G401.6 (cell line): ENCODE measurements around the gene ACVR1.

ENCODE experiments used
- FAIRE-seq: peaks from 2 replicates; lab custom pipeline; 2012; peaks lifted over from hg19 to GRCh38; lab: Jason Lieb, UNC

Gene ACVR1

DNA sequence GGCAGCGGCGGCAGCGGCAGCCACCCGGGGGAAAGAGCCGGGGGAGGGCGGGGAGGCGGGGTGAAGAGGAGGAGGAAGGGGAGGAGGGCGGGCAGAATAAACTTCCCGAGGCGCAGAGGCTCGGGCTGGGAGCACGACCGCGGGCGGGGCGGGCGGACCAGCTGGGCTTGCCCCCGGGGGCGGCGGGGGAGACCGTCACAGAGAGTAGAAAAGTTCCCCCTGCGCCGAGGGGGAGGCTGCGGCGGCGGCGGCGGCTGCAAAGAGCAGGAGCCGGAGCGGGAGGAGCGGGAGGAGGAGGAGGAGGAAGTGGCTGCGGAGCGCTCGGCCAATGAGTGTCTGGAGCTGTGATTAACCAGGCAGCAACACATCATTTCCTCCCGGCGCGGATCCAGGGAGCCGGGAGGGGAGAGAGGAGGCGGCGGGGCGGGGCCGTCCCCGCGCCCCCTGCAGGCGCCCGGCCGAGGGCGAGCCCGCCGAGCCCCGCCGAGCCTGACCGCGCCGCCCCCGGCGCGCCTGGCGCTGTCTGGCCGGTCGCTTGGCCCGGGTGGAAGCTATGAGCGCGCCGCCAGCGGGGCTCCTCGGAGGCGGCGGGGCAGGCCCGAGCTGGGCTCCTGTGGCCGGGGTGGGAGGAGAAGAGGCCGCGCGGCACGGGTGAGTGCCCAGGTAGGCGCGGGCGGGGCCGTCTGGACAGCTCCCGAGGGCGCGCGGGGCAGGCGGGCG, at the start of gene ACVR1:
TSS of gene ACVR1 (minus strand) at position 265 of the 720 bp plus-strand sequence. CDS start 76,837 bp downstream, outside the sequence.
- FAIRE-seq, result no peak

- no peak for FAIRE-seq
These were observed 48.9 kb upstream of the ACVR1 start for GRCh38 chr2:157925071-157925470.

GRCh38 chr2:157923598-157924217, 47.6 kb upstream of the ACVR1 start:
- FAIRE-seq, result no peak

DNA sequence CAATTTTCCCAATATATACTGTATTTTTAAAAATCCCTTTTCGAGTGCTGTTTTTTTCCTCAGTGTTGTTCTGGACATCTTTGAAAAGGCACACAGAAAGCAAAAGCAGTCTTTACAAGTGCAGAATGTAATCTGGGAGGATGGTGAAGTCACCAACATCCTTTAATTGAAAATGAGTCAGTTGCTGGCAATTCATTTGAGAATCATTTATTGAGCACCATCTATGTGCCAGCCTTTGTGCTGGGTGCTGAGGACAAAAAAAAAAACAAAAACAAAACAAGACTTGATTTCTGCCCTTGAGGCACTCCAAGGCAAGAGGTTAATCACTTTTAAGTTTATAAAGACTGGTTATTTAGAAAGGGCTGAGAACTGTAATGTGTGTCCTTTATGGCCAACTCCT, 46.7 kb upstream of the ACVR1 start:
- no peak for FAIRE-seq

DNA sequence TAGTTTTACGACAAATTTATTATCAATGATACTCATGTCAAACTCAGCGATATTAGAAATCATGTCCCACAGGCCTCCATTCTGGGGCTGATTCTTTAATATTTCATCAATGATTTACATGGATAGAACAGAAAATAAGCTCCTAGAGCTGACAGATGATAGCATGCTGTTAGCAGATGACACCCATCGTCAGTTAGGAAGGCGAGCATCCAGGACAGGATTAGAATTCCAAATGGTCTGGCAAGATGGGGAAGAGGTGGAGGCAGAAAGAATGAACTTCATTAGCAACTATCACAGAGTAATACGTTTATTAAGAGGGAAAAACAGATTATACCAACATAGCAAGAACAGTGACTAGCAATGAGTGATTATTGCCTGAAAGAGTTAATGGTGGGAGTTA, 46.2 kb upstream of the ACVR1 start:
- FAIRE-seq, result no peak

DNA sequence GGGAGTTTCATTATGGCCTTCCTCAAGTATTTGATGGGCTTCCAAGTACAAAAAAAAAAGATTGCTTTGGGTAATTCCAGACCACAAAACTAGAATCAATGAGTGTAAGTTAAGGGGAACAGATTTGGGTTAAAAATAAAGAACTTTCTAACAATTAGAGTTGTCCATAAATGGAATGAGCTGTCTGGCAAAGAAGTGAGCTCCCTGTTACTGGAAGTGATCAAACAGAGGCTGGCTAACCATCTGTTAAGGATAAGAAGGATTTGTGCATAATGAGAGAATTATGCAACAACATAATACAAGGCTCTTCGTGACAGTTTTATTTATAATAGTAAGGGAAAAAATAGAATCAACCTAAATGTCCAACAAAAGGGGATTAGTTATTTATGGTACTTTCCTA, 44.6 kb upstream of the ACVR1 start:
- FAIRE-seq, result no peak

DNA sequence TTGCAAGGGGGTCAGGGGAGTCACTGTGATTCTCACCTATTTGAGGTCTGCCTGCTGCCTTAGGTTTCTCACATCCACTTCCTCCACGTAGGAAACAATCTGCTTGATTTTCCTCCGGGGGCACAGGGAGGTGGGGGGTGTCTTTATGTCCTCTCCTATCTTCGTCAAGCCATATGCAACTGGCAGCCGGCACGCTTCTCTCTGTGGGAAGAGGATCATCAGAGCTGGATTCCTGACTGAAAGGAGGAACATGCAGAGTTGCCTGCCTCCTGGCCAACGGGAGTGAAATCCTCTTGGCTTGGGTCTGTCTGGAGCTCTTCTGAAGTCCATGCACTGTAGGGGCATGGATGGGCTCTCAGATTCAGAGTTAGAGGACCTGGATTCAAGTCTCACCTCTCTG, 43.1 kb upstream of the ACVR1 start:
- FAIRE-seq, result no peak

DNA sequence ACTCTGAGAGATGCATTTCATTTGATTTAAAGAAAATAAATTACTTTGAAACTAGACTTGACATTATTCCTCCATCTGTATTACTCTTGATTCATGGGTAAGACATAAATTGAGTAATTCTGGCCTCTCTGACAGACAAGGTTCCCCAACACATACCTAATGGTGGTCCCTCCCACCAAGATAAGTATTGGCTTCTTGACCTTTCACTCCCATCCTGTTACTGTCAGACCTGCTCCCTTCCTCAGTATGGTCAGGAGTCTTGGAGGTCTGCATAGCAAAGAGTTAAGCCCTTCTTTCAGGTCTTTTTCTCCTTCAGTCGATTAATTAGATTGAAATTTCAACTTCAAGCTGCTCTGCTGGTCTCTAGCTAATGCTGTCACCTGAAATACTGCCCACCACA, 42.2 kb upstream of the ACVR1 start:
- FAIRE-seq, result no peak

- FAIRE-seq, result no peak
These were observed 35.6 kb upstream of the ACVR1 start for GRCh38 chr2:157911750-157912149.

DNA sequence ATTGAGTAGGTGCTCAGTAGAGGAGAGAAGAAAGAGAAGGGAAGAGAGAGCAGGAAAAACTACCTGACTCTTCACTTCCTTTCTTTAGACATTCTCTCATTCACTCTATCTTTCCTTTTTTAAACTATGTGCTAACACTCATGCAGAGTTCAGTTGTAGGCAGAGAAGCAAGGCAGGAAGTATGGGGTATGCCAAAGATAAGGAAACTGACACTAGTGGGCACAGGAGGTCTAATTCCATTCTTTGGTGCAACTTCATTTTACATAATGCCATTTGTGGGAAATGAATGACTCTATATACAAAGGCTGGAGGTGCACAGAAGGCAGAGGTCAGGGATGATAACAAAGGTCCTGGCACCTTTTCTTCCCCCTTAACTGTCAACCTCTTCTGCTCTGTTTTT, 35.1 kb upstream of the ACVR1 start:
- FAIRE-seq, result no peak

DNA sequence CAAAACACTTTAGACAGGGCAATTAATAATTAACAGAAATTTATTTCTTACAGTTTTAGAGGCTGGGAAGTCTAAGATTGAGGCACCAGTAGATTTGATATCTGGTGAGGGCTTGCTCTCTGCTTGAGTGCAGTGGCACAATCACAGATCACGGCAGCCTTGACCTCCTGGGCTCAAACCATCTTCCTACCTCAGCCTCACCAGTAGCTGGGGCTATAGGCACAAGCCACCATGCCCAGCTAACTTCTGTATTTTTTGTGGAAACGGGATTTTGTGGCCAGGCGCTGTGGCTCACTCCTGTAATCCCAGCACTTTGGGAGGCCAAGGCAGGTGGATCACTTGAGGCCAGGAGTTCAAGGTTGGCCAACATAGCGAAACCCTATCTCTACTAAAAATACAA, 29.0 kb upstream of the ACVR1 start:
- FAIRE-seq, result no peak

DNA sequence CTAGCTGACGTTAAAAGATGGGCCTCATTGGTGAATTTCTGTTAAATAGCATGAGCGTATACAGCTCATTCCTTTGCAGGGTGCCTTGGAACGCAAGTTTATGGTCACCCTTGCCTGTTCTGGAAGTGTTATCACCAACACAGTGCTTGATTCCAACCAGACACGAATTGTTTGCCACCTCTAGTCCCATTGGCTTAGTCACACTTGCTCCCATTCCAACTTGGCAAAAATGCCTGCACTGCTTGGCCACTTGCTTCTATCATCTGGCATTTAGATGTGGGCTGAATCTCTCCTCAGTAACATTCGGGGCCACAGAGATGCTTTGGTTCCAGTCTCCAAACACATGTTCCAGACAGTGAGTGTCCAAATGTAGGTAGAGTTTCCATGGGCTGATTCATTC, 27.5 kb upstream of the ACVR1 start:
- no peak for FAIRE-seq

DNA sequence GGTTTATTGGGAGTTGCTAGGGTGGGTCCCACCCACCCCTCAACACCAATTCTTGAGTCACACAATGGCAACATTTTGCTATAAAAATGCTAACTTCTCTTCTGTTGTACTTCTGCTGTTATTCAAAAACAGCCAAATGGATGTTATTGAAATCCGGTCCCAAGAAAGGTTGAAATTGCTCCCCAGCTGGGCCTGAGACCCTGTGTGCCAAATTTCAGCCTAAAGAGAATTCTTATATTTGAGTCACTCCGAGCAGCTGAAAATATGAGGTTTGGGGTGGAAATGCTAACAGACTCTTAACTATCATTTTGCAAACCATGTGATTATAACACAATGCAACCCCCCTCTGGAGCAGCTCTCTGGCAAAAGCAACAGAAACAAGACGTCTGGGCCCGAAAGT, 27.0 kb upstream of the ACVR1 start:
- no peak for FAIRE-seq

DNA sequence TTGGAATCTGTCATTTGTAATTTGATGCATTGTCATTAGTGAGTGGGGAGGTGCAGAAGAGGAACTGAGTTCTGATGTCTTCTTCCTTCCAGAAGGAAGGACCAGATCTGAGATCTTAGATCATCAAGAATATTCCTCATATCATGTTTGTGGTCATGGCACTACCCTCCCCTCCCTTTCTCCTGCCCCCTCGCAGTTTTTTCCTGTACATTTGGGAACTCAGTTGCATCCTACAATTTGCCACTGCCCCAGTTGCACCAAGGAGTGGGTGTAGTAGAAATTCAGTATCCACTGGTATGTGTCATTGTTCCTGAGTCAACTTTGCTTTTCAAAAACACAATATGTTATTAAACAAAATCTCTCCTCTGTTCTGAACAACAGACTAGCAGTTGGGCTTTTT, 26.6 kb upstream of the ACVR1 start:
- no peak for FAIRE-seq

DNA sequence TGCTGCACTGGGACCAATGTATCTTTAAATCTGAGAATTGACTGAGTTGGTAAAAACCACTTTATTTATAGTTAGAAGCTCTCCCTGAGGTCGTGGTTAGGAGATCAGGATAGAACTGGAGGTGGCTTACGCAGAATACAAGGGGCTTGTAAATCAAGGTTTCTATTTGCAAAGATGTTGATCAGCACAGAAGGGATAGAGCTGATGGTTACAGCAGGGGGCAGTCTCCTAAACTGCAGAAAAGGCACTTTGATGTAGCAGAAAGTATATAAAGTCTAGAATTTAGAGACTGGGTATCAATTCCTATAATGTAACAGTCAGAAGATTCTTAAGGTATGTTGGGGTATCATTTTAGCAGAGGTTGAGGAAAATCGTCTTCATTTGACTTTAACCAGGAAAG, 25.2 kb upstream of the ACVR1 start:
- no peak for FAIRE-seq

GRCh38 chr2:157900684-157901083, 24.6 kb upstream of the ACVR1 start:
- no peak for FAIRE-seq

DNA sequence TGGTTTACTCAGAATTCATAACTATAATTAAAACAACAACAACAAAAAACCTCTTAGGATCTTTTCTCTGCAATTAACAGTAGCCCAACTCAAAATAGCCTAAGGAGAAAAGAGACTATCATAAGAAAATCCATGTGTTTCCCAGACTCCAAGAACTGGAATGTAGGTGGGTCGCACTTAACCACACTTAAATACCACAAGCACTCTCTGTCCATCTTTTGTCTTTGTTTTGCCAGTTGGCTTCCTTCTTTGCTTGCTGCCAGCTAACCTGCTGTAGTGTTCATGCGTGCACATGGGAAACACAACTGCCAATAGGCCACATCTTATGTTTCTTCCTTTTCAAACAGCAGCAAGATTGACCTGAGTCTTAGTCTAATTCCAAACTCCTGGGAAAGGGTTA, 24.1 kb upstream of the ACVR1 start:
- FAIRE-seq, result no peak

DNA sequence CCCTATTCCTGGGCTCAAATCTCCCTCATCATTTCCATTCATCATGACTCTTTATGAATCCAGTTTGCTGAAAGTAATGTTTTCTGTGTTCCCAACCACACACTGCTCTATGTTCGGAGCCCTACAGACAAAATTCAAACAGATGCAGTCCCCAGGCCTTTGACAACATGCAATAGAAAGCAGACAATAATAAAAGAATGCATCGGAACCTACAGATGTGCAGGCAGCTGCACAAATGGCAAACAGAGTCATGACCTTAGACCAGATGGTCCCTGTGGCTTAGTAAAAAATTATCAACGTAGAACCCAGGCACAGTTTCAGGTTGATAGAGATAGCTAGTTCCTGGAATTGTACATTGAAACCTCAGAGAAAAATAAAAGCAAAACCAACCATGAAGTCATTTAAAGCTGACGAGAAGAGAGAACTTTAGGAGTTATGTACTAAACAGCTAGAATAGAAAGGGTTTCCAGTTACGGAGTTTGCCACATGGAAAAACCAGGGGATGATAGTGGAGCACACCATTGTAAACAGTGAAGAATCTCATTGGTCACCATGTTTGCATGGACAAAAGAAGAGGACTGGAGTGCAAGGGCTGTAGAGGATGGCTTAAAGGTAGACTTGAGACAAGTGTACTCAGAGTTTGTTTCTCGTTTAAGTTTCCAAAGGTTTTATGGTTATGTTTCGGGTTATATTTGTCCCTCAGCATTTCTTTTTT, 23.2 kb upstream of the ACVR1 start:
- FAIRE-seq, result no peak

GRCh38 chr2:157898591-157898996, 22.5 kb upstream of the ACVR1 start:
- FAIRE-seq, result no peak

DNA sequence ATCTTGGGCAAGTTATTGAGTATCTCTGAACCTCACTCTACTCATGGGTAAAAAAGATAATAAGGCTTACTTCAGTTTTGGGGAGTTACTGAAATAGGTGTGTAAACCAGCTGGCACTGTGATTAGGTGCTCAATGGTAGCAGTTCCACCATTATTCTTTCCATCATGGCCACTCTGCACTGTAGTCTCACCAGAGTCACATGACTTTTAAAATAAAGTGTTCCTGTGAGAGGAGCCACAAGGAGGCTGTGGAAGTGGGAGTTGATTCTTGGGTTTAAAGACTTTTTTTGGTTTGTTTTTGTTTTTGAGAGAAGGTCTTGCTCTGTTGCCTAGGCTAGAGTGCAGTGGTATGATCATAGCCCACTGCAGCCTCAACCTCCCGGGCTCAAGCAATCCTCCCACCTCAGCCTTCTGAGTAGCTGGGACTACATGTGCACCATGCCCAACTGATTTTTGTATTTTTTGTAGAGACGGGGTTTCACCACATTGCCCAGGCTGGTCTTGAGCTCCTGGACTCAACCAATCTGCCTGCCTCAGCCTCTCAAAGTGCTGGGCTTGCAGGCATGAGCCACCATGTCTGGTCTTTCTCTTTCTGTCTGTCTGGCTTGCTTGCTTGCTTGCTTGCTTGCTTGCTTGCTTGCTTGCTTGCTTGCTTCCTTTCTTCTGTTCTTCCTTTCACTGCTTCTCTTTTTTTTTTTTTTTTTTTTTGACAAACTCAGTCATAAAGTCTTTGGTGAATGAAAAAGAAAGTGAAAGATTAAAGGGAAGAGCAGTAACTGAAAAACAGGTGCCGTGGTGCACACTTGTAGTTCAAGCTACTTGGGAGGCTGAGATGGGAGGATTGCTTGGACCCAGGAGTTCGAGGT, 21.2 kb upstream of the ACVR1 start:
- FAIRE-seq, result no peak

- FAIRE-seq, result no peak
These were observed 19.4 kb upstream of the ACVR1 start for GRCh38 chr2:157895531-157895930.

DNA sequence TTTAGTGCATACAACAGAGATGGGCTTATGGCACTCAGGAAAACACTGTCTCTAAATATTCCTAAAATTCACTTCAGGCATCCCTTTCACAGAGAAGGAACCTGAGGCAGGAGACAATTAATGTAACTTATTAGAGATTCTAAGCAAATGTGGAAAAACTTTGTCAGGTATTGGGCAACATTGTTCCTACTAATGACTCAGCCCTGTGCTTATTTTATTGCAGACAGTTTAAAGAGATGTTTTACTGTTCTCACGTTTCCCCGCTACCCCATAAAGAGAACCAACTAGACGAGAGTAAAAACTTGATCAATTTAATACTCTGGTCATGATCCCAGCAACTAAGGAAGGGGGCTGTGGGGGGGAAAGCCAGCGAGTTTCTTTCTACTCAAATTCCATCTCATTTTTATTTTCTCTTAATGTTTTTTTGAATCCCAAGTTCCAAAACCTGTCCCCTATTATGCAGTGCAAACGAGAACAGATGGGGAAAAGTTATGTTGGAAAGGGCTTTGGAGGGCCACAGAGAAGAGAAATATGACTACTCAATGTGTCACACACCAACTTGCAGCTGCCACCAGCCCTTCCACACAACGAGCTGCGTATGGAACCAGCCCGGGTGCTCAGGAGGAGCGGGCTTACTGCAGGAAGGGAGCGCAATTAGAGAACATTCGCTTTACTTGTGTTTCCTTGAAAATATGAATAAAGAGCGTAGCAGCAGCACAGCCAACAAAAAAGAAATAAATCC, 18.7 kb upstream of the ACVR1 start:
- FAIRE-seq, result no peak
